Ovary (tissue), 9 donors: Measurements from ENCODE around the gene OTUD7B. TPM values are rescaled to one million over a fixed set of nuclear protein-coding genes. Genes with fewer than 3 reads are reported as not detected.
A peak's percentile ranks its signal among the peaks of the same experiment; 100 is the strongest.

Experiments
- DNase-seq, 5 donors: peaks; one replicate each; pipeline ENCODE4 v3.0.0-alpha.2; 2019 to 2020
- H3K27ac ChIP-seq, 2 donors: fragments of 200-600 bp; one replicate each; pipeline versions ENCODE4 v1.5.1 to v1.8.0; 2019 to 2022
- H3K27me3 ChIP-seq: fragments of 200-600 bp; one replicate; pipeline ENCODE4 v1.8.0; 2022
- H3K36me3 ChIP-seq: fragments of 200-600 bp; sonication (generic); one replicate; pipeline ENCODE4 v1.5.1; 2019
- H3K4me1 ChIP-seq: one replicate; pipeline ENCODE4 v1.8.1; 2013; ENCODE audit warnings: mild to moderate bottlenecking, moderate library complexity; ENCODE audit not compliant: insufficient read depth
- H3K4me3 ChIP-seq: fragments of 200-600 bp; sonication (generic); one replicate; pipeline ENCODE4 v1.5.1; 2017
- H3K9me3 ChIP-seq, 2 donors: fragments of 200-600 bp in 1 of 2; sonication (generic) in 1 of 2; one replicate each; pipeline versions ENCODE4 v1.5.1 to v1.8.1; 2013 to 2019; ENCODE audit warnings: mild to moderate bottlenecking in 1 of 2, moderate library complexity in 1 of 2
- CTCF ChIP-seq, 3 donors: fragments of 450-650 bp in 2 of 3; fragments of 200-600 bp in 1 of 3; IDR thresholded peaks; one replicate each; pipeline versions ENCODE4 v1.5.1 to v1.8.0; 2016 to 2022; ENCODE audit warnings: antibody characterized with exemption in 3 of 3, mild to moderate bottlenecking in 1 of 3
- EP300 ChIP-seq: sonication (generic); formaldehyde crosslinking; IDR thresholded peaks from one replicate; pipeline ENCODE4 v1.6.1; 2017; ENCODE audit warnings: antibody characterized with exemption
- POLR2A ChIP-seq: fragments of 450-650 bp; IDR thresholded peaks from one replicate; pipeline ENCODE4 v1.6.1; 2017; ENCODE audit warnings: antibody characterized with exemption, mild to moderate bottlenecking, moderate library complexity
- WGBS, 3 donors: extraction: QIAGEN DNeasy Blood & Tissue Kit in 1 of 3; methylation state at CpG; one replicate each; pipeline versions ENCODE4 v1.1.5 to v1.1.7; 2013 to 2017; 5-methylcytosine and 5-hydroxymethylcytosine counted together
- intact Hi-C, 4 donors: fragments of 100-400 bp; cut with DNase I; formaldehyde crosslinking; loops; one replicate each; pipeline versions ENCODE4 v1.11.0 to v1.15.1; 2022 to 2023
- polyA plus RNA-seq, 2 donors: library from polyadenylated mRNA; stranded (reverse); fragments of 200-250 nt in 1 of 2; fragments of 350-450 nt in 1 of 2; fragmentation: Illumina TruSeq in 1 of 2; extraction: RNeasy Lipid Tissue Mini Kit (QIAGEN cat#74804) in 1 of 2; gene quantifications; one replicate each; pipeline ENCODE4 v1.2.3, GENCODE V29; 2013 to 2014
- total RNA-seq, 7 donors: library from RNA; depleted of rRNA in 2 of 7; stranded (reverse); fragments of >200 nt in 2 of 7; fragmentation: NEBNext Ultra II Directional in 3 of 7; extraction: Animal tissue kit (Norgen Biotek cat#: 25700) in 3 of 7; gene quantifications; one replicate each; pipeline versions ENCODE4 v1.1.0 to v1.2.4, GENCODE V29; 2016 to 2023
- donor health status: DM: no; HTN: no; CAD: no; lungs with moderate emphysema.
- donor health status: DM: no; HTN: no; CAD: no.
- donor health status: Bipolar disorder and iron deficiency.
- donor health status: DM: yes; HTN: yes; CAD: no.
- donor health status: DM: no; HTN: no; CAD: no.
- donor health status: DM: yes; HTN: yes; CAD: no.

OTUD7B gene
- total and polyA plus RNA-seq, 9 donors = 9.4 to 40.1 (median 28.8) TPM

DNA sequence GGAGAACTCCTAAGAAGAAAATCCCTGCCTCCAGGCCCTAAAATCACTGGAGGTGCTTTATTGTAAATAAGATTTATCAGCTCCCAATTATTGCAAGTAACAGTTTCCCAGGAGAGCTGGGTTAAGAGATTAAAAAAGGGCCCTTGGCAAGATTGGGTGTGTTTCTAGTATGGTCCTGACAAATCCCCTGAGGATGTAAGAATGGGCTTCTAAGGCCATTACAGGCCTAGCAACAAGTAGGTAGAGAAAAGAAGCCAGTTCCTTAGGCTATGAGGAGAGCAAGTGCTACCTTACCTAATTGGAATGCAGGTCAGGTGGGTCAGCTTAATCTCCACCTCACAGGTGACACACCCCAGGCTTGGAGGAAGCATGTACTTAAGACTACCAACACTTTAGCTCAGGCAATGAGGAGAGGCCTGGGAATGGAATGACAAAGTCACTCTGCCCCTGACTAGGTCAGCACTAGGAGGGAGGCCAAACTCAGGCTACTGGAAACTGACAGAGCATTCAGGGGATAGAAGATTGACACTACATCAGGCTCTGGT lies 6.8 kb upstream of the OTUD7B start:
- TF ChIP-seq CTCF (IDR thresholded peaks at IDR 0.05) (no peak), POLR2A (no peak), EP300 (no peak)
- H3K4me1 ChIP-seq = no peaks in the 10 kb centered on the region
- no peaks in the 10 kb centered on the region for H3K27me3 ChIP-seq
- no peaks in the 10 kb centered on the region for H3K36me3 ChIP-seq
- intact Hi-C loops = loop anchor here in 1 of 4 donors (5.0 to 10.0 kb wide), 2 partner anchors 35 to 52 kb away; no protein-coding TSS in a partner anchor
- DNase-seq = no peak
- no peaks in the 10 kb centered on the region for H3K9me3 ChIP-seq
- H3K4me3 ChIP-seq = no peak overlapping the region
- H3K27ac ChIP-seq = no peak overlapping the region

GRCh38 chr1:150015651-150016131 lies 5.2 kb upstream of the OTUD7B start:
- WGBS, 3 donors = 64 to 71% (median 66%) methylated on average over 4 of the region's 4 CpGs
- Histone ChIP-seq H3K4me3 (no peak overlapping the region), H3K27me3 (no peaks in the 10 kb centered on the region), H3K27ac (no peak overlapping the region), H3K4me1 (no peaks in the 10 kb centered on the region), H3K36me3 (no peaks in the 10 kb centered on the region), H3K9me3 (no peaks in the 10 kb centered on the region)
- TF ChIP-seq CTCF (IDR thresholded peaks at IDR 0.05) (no peak), POLR2A (no peak), EP300 (no peak)
- DNase-seq = no peak
- intact Hi-C loops = loop anchor here in 1 of 4 donors (5.0 to 10.0 kb wide), 2 partner anchors 37 to 51 kb away; no protein-coding TSS in a partner anchor

GRCh38 chr1:150012611-150013010 lies 2.1 kb upstream of the OTUD7B start:
- H3K9me3 ChIP-seq = no peaks in the 10 kb centered on the region
- DNase-seq = no peak
- 88 to 100% (median 92%) methylated on average over 1 of the region's 1 CpG for WGBS, 3 donors
- TF ChIP-seq EP300 (no peak), CTCF (IDR thresholded peaks at IDR 0.05) (no peak), POLR2A (no peak)
- H3K4me3 ChIP-seq = no peak overlapping the region
- intact Hi-C loops = loop anchor here in 1 of 4 donors (10.0 kb wide), 1 partner anchor 48 kb away; no protein-coding TSS in a partner anchor
- peaks cover 5% of the 10 kb centered on the region for H3K4me1 ChIP-seq
- no peaks in the 10 kb centered on the region for H3K27me3 ChIP-seq
- H3K36me3 ChIP-seq = no peaks in the 10 kb centered on the region
- H3K27ac ChIP-seq = no peak overlapping the region

- intact Hi-C loops = loop anchor here in 2 of 4 donors (2.0 to 10.0 kb wide), 3 partner anchors 45 to 57 kb away; partner anchors contain the start of gene VPS45 (in 1 of the 2)
- Histone ChIP-seq H3K27me3 (no peaks in the 10 kb centered on the region), H3K9me3 (no peaks in the 10 kb centered on the region), H3K4me1 (peaks cover 9% of the 10 kb centered on the region), H3K27ac (peak overlapping the region; percentile 80 to 93), H3K4me3 (peak overlapping the region; percentile 64), H3K36me3 (no peaks in the 10 kb centered on the region)
- WGBS, 3 donors = 0 to 1% (median 0%) methylated on average over 29 of the region's 29 CpGs
- TF ChIP-seq POLR2A (no peak), EP300 (no peak), CTCF (IDR thresholded peaks at IDR 0.05) (no peak)
- peak; percentile 49 to 69 (median 55) for DNase-seq
Observed at GRCh38 chr1:150009604-150010392, 728 bp downstream of the OTUD7B start.
